OCI-LY7 (cell line): Measurements from ENCODE around the gene ERN1. TPM values are rescaled to one million over a fixed set of nuclear protein-coding genes. Genes with fewer than 3 reads are reported as not detected.

Experiments used
- BruUV-seq: library from RNA; stranded (reverse); fragments of 400-500 nt; replicated peaks from 2 replicates; lab custom pipeline; 2021; lab: Mats Ljungman, UMichigan
- CTCF ChIA-PET: fragments of 300-600 bp; sonication (Branson Sonifier 250); formaldehyde crosslinking; loops from one replicate; lab custom pipeline; 2022; ENCODE audit warnings: antibody characterized with exemption; ENCODE audit not compliant: unreplicated experiment; lab: Charles Lee
- POLR2A ChIA-PET: fragments of 300-600 bp; sonication (Branson Sonifier 250); formaldehyde crosslinking; loops from one replicate; lab custom pipeline; 2022; ENCODE audit warnings: antibody characterized with exemption; lab: Charles Lee
- DNase-seq: peaks from one replicate; pipeline ENCODE4 v3.0.0-alpha.2; 2015; ENCODE audit warnings: low spot score
- H2AFZ ChIP-seq: fragments of 200-600 bp; sonication (generic), shearing (Covaris generic); 2 replicates; pipeline ENCODE4 v1.6.1; 2014; ENCODE audit warnings: mild to moderate bottlenecking, antibody characterized with exemption, low read length, moderate library complexity
- H3K27ac ChIP-seq: fragments of 200-600 bp; sonication (generic); 2 replicates; pipeline ENCODE4 v1.5.1; 2014; ENCODE audit warnings: mixed run types, low read depth, mild to moderate bottlenecking, moderate library complexity, low read length, inconsistent platforms; ENCODE audit not compliant: poor library complexity, severe bottlenecking
- H3K36me3 ChIP-seq: fragments of 200-600 bp; sonication (generic); 2 replicates; pipeline ENCODE4 v1.6.1; 2014; ENCODE audit warnings: mild to moderate bottlenecking, antibody characterized with exemption, low read length, moderate library complexity, mixed read lengths; ENCODE audit not compliant: insufficient read depth
- H3K4me1 ChIP-seq: fragments of 200-600 bp; sonication (generic); 2 replicates; pipeline ENCODE4 v1.5.1; 2014; ENCODE audit warnings: mild to moderate bottlenecking, low read length; ENCODE audit not compliant: insufficient read depth, poor library complexity, severe bottlenecking
- H3K4me2 ChIP-seq: fragments of 200-600 bp; sonication (generic); 2 replicates; pipeline ENCODE4 v1.6.1; 2014; ENCODE audit warnings: mild to moderate bottlenecking, low read length
- H3K4me3 ChIP-seq: fragments of 200-600 bp; sonication (generic); 2 replicates; pipeline ENCODE4 v1.5.1; 2014; ENCODE audit warnings: mild to moderate bottlenecking, low read depth, low read length; ENCODE audit not compliant: poor library complexity, severe bottlenecking
- H3K79me2 ChIP-seq: fragments of 200-600 bp; sonication (generic); 2 replicates; pipeline ENCODE4 v1.6.1; 2016; ENCODE audit warnings: low read depth, mild to moderate bottlenecking, low read length, moderate library complexity, mixed read lengths; ENCODE audit not compliant: insufficient read depth
- H3K9me2 ChIP-seq: fragments of 200-600 bp; sonication (generic); 2 replicates; pipeline ENCODE4 v1.6.1; 2016; ENCODE audit warnings: mild to moderate bottlenecking, low read length, mixed read lengths; ENCODE audit not compliant: insufficient read depth
- H3K9me3 ChIP-seq: fragments of 200-600 bp; sonication (generic); 2 replicates; pipeline ENCODE4 v1.6.1; 2014; ENCODE audit warnings: mild to moderate bottlenecking, mixed run types, low read length, mixed read lengths
- H4K20me1 ChIP-seq: fragments of 200-600 bp; sonication (generic); 2 replicates; pipeline ENCODE4 v1.6.1; 2014; ENCODE audit warnings: mild to moderate bottlenecking, antibody characterized with exemption, low read length, moderate library complexity, mixed read lengths; ENCODE audit not compliant: insufficient read depth
- EZH2phosphoT487 ChIP-seq: fragments of 200-600 bp; sonication (generic); IDR thresholded peaks from 2 replicates; pipeline ENCODE4 v1.6.1; 2018; ENCODE audit warnings: low read depth, borderline replicate concordance, mild to moderate bottlenecking, mixed run types, antibody characterized with exemption, low read length, moderate library complexity, mixed read lengths
- intact Hi-C: fragments of 100-400 bp; cut with micrococcal nuclease; formaldehyde crosslinking; loops from one replicate; pipeline ENCODE4 v1.10.0; 2022; ENCODE audit not compliant: unreplicated experiment
- total RNA-seq, 2 experiments: library from RNA; depleted of rRNA in 1 of 2; stranded (reverse); fragments of >200 nt in 1 of 2; shearing (Covaris generic) in 1 of 2; gene quantifications; 2 replicates each; pipeline ENCODE4 v1.2.3, GENCODE V29; 2014 to 2022
- TF ChIP-seq, protein P1 (sequence below): fragments of 200-600 bp; sonication (generic); conservative IDR thresholded peaks from 2 replicates; pipeline ENCODE4 v1.5.1; 2014; ENCODE audit warnings: mild to moderate bottlenecking, antibody characterized with exemption, low read length, moderate library complexity, mixed read lengths

The ERN1 gene
- total RNA-seq, 2 experiments from 2014 or later: 22.0 to 70.3 TPM

DNA sequence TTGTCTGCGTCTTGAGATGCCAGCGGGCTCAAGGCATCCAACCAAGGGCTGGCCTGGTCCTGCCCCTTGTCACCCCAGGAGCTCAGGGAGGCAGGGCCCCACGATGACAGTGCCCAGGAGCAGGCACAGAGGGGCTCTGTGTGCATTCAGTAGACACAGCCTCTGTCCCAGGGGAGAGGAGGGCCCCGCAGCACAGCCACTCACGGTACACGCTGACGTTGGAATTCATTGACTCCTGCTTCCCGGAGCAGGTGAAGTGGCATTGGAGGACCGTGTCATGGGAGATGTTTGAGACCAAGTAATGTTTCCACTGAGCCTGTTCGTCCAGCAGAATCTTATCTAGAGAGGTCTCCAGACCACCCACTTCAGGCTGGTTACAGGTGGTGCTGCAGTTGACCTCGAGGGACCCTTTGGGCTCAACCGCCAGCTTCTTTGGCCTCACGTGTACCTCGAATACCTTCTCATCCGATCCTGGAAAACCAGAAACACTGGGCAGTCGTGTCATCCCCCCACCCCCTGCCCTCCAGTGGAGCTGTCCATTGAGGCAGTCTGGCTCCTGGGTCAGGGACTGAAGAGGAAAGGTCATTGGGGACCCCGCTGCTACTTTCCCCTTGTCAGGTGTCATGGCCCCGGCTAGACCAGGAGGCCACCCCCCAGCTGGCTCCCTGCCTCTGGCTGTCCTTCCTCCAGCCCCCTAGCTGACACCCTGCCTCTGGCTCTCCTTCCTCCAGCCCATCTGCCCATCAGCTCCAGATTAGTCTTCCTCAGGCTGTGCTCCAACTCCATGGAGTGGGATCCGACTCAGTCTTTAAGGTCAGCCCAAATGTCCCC, 124.8 kb downstream of the ERN1 start:
- Histone ChIP-seq H3K4me3 (no peak overlapping the region), H2AFZ (no peak overlapping the region), H4K20me1 (0 out of 2 replicates have a peak, but pooled peaks cover 3% of the 10 kb centered on the region), H3K4me2 (no peak overlapping the region), H3K4me1 (no peaks in the 10 kb centered on the region), H3K36me3 (peaks cover 79% of the 10 kb centered on the region), H3K9me3 (no peaks in the 10 kb centered on the region), H3K79me2 (peaks cover 19% of the 10 kb centered on the region), H3K9me2 (no peaks in the 10 kb centered on the region), H3K27ac (no peak overlapping the region)
- TF ChIP-seq, protein P1, sequence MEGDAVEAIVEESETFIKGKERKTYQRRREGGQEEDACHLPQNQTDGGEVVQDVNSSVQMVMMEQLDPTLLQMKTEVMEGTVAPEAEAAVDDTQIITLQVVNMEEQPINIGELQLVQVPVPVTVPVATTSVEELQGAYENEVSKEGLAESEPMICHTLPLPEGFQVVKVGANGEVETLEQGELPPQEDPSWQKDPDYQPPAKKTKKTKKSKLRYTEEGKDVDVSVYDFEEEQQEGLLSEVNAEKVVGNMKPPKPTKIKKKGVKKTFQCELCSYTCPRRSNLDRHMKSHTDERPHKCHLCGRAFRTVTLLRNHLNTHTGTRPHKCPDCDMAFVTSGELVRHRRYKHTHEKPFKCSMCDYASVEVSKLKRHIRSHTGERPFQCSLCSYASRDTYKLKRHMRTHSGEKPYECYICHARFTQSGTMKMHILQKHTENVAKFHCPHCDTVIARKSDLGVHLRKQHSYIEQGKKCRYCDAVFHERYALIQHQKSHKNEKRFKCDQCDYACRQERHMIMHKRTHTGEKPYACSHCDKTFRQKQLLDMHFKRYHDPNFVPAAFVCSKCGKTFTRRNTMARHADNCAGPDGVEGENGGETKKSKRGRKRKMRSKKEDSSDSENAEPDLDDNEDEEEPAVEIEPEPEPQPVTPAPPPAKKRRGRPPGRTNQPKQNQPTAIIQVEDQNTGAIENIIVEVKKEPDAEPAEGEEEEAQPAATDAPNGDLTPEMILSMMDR: no peak
- TF ChIP-seq EZH2phosphoT487: no peak
- BruUV-seq: no TSS peak
- CTCF ChIA-PET: no interaction called here
- POLR2A ChIA-PET: no interaction called here
- intact Hi-C loops: no loop called here
- DNase-seq: no peak

DNA sequence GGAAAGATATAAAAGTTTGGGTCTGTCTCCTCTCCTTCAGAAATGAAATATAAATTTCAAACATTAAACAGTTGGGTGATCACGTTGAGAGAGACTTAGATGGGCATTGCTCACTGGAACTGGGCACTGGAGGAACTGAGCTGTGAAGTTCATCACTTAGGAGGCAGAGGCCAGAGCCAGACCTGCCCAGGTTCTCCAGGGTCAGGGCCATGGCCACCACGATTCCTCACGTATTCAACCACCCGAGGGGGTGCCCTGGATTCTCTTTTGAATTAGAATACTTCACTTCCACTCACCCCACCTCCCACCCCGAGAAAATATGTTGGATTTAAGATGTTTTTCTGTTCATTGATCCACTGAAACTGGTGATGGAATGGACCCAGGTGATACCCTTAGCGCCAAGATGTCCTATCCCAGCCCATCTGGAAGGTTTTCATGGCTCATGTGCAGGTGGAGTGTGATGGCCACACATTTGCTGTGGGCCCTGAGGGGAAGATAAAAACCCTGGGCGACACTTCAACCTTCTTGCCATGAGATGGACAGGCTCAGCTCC, 125.7 kb downstream of the ERN1 start:
- ChIA-PET CTCF (no interaction called here), POLR2A (no interaction called here)
- 0 out of 2 replicates have a peak, but pooled peaks cover 3% of the 10 kb centered on the region for H4K20me1 ChIP-seq
- H3K9me2 ChIP-seq: no peaks in the 10 kb centered on the region
- H2AFZ ChIP-seq: no peak overlapping the region
- H3K27ac ChIP-seq: no peak overlapping the region
- TF ChIP-seq, protein P1: no peak
- no peak for TF ChIP-seq EZH2phosphoT487
- no peak overlapping the region for H3K4me3 ChIP-seq
- intact Hi-C loops: no loop called here
- BruUV-seq: no TSS peak
- H3K36me3 ChIP-seq: peaks cover 71% of the 10 kb centered on the region
- peaks cover under 1% of the 10 kb centered on the region for H3K4me1 ChIP-seq
- H3K79me2 ChIP-seq: peaks cover 11% of the 10 kb centered on the region
- H3K9me3 ChIP-seq: no peaks in the 10 kb centered on the region
- no peak for DNase-seq
- H3K4me2 ChIP-seq: no peak overlapping the region
